Trophoblast cell (in vitro differentiated cells and primary cell): ENCODE data around the gene ARHGEF10L.
"Not testable (repeated sequence)": the region's sequence is repeated elsewhere in the genome, so short reads cannot be mapped to it uniquely, and the experiment has no call there.

Experiments
- DNase-seq, 2 donors: peaks; one replicate each; pipeline ENCODE4 v3.0.0-alpha.2; 2016
- H2AFZ ChIP-seq: 2 replicates; pipeline ENCODE4 v1.6.1; 2013; ENCODE audit warnings: low read length, moderate library complexity, mild to moderate bottlenecking; ENCODE audit not compliant: insufficient read depth, poor library complexity
- H2AK5ac ChIP-seq: 2 replicates; pipeline ENCODE4 v1.6.1; 2013; ENCODE audit warnings: mild to moderate bottlenecking, low read length
- H2BK120ac ChIP-seq: 2 replicates; pipeline ENCODE4 v1.6.1; 2013; ENCODE audit warnings: low read length, mild to moderate bottlenecking, moderate library complexity; ENCODE audit not compliant: insufficient read depth, poor library complexity
- H2BK12ac ChIP-seq: 2 replicates; pipeline ENCODE4 v1.6.1; 2013; ENCODE audit warnings: mild to moderate bottlenecking, low read length, moderate library complexity
- H2BK5ac ChIP-seq: 2 replicates; pipeline ENCODE4 v1.6.1; 2013; ENCODE audit warnings: low read length, low read depth, moderate library complexity, mild to moderate bottlenecking; ENCODE audit not compliant: poor library complexity
- H3K14ac ChIP-seq: 2 replicates; pipeline ENCODE4 v1.6.1; 2013; ENCODE audit warnings: mild to moderate bottlenecking, low read length
- H3K18ac ChIP-seq: 2 replicates; pipeline ENCODE4 v1.6.1; 2013; ENCODE audit warnings: mild to moderate bottlenecking, low read length
- H3K23ac ChIP-seq: 2 replicates; pipeline ENCODE4 v1.6.1; 2013; ENCODE audit warnings: low read length
- H3K27ac ChIP-seq: 2 replicates; pipeline ENCODE4 v1.5.1; 2013; ENCODE audit warnings: low read depth, mild to moderate bottlenecking, inconsistent platforms, low read length, moderate library complexity
- H3K27me3 ChIP-seq: 2 replicates; pipeline ENCODE4 v1.6.1; 2013; ENCODE audit warnings: inconsistent platforms, mild to moderate bottlenecking, low read length, moderate library complexity; ENCODE audit not compliant: insufficient read depth
- H3K36me3 ChIP-seq, 2 experiments: 1 replicate in 1 of 2; 2 replicates in 1 of 2; pipeline ENCODE4 v1.6.1; 2013; ENCODE audit warnings: low read length in 2 of 2, mild to moderate bottlenecking in 2 of 2, moderate library complexity in 1 of 2; ENCODE audit not compliant: insufficient read depth in 2 of 2, control insufficient read depth in 1 of 2
- H3K4ac ChIP-seq: 2 replicates; pipeline ENCODE4 v1.6.1; 2013; ENCODE audit warnings: low read depth, mild to moderate bottlenecking, low read length, moderate library complexity
- H3K4me1 ChIP-seq, 2 experiments: 1 replicate in 1 of 2; 2 replicates in 1 of 2; pipeline ENCODE4 v1.6.1; 2013; ENCODE audit warnings: low read length in 2 of 2, mild to moderate bottlenecking in 2 of 2, moderate library complexity in 1 of 2; ENCODE audit not compliant: insufficient read depth in 2 of 2, control insufficient read depth in 1 of 2
- H3K4me2 ChIP-seq: 2 replicates; pipeline ENCODE4 v1.6.1; 2013; ENCODE audit warnings: inconsistent platforms, mild to moderate bottlenecking, low read length, moderate library complexity
- H3K4me3 ChIP-seq: 2 replicates; pipeline ENCODE4 v1.5.1; 2013; ENCODE audit warnings: mild to moderate bottlenecking, low read depth, low read length, inconsistent platforms
- H3K79me1 ChIP-seq: one replicate; pipeline ENCODE4 v1.6.1; 2013; ENCODE audit warnings: low read length
- H3K79me2 ChIP-seq: 2 replicates; pipeline ENCODE4 v1.6.1; 2013; ENCODE audit warnings: low read length, mild to moderate bottlenecking; ENCODE audit not compliant: control insufficient read depth, insufficient read depth, poor library complexity
- H3K9ac ChIP-seq: 2 replicates; pipeline ENCODE4 v1.6.1; 2013; ENCODE audit warnings: mild to moderate bottlenecking, low read length
- H3K9me3 ChIP-seq: 2 replicates; pipeline ENCODE4 v1.6.1; 2013; ENCODE audit warnings: low read depth, mild to moderate bottlenecking, control low read depth, inconsistent platforms, low read length; ENCODE audit not compliant: insufficient read depth
- H4K12ac ChIP-seq: 2 replicates; pipeline ENCODE4 v1.6.1; 2013; ENCODE audit warnings: low read depth, mild to moderate bottlenecking, low read length, moderate library complexity
- H4K8ac ChIP-seq: 2 replicates; pipeline ENCODE4 v1.6.1; 2013; ENCODE audit warnings: low read depth, mild to moderate bottlenecking, low read length, moderate library complexity
- H4K91ac ChIP-seq: one replicate; pipeline ENCODE4 v1.6.1; 2013; ENCODE audit warnings: low read depth, mild to moderate bottlenecking, low read length, moderate library complexity
- WGBS: extraction: QIAGEN DNeasy Blood & Tissue Kit; methylation state at CpG from one replicate; pipeline ENCODE4 v1.1.7; 2013; ENCODE audit warnings: missing lambda C conversion rate; ENCODE audit not compliant: insufficient read length, insufficient coverage; ENCODE audit errors: extremely low coverage; 5-methylcytosine and 5-hydroxymethylcytosine counted together

The ARHGEF10L gene

DNA sequence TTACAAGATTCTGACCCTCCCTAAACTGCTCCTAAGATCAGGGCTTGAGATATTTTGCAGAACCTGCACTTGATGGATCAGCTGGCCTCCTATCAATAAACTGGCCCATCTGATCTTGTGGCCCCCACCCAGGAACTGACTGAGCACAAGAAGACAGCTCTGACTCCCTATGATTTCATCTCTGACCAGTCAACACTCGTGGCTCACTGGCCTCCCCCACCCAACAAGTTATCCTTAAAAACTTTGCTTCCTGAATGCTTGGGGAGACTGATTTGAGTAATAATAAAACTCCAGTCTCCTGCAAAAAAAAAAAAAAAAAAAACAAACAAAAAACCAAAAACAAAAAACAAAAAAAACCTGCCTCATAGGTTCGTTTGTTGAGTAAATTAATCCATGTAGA is 206.8 kb downstream of the ARHGEF10L start:
- H2AK5ac ChIP-seq, H3K4ac ChIP-seq, H2BK120ac ChIP-seq, H4K8ac ChIP-seq, H3K27ac ChIP-seq, H2BK12ac ChIP-seq, H3K79me1 ChIP-seq, H3K79me2 ChIP-seq, H3K4me3 ChIP-seq, H3K27me3 ChIP-seq, H4K12ac ChIP-seq, H3K14ac ChIP-seq, H3K9ac ChIP-seq, H3K4me2 ChIP-seq, H3K36me3 ChIP-seq, DNase-seq, H3K23ac ChIP-seq, H2AFZ ChIP-seq, H2BK5ac ChIP-seq, H3K18ac ChIP-seq, H3K4me1 ChIP-seq, H3K9me3 ChIP-seq, H4K91ac ChIP-seq: not testable (repeated sequence)
- no CpG with 5 or more reads among the region's 2 CpGs for WGBS

DNA sequence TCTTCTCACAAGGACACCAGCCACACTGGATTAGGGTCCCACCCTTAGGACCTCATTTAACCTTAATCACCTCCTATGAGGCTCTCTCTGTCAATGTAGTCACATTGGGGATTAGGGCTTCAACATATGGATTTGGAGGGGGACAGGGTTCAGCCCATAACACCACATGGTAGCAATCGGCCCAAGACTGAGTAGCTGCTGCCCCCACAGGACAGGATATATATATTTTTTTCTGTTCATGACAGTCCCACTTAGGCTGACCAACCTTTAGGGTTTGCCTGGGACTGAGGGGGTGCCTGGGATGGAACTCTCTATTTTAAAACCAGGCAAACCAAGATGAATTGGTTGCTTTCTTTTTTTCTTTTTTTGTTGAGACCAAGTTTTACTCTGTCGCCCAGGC is 207.4 kb downstream of the ARHGEF10L start:
- no peak overlapping the region for H3K4me2 ChIP-seq
- no peak overlapping the region for H3K4ac ChIP-seq
- no peak overlapping the region for H2BK12ac ChIP-seq
- H3K9me3 ChIP-seq = no peaks in the 10 kb centered on the region
- H4K12ac ChIP-seq = no peak overlapping the region
- no peak overlapping the region for H3K23ac ChIP-seq
- H3K9ac ChIP-seq = no peak overlapping the region
- H3K14ac ChIP-seq = no peak overlapping the region
- no CpG with 5 or more reads among the region's 2 CpGs for WGBS
- H3K36me3 ChIP-seq = no peaks in the 10 kb centered on the region
- H2BK120ac ChIP-seq = no peak overlapping the region
- no peaks in the 10 kb centered on the region for H3K79me1 ChIP-seq
- no peak overlapping the region for H2BK5ac ChIP-seq
- H3K4me1 ChIP-seq = no peaks in the 10 kb centered on the region
- H3K79me2 ChIP-seq = no peaks in the 10 kb centered on the region
- no peak overlapping the region for H2AFZ ChIP-seq
- H3K4me3 ChIP-seq = no peak overlapping the region
- H3K27me3 ChIP-seq = no peaks in the 10 kb centered on the region
- no peak overlapping the region for H3K27ac ChIP-seq
- H4K8ac ChIP-seq = no peak overlapping the region
- no peak overlapping the region for H2AK5ac ChIP-seq
- H4K91ac ChIP-seq = no peak overlapping the region
- DNase-seq = no peak
- no peak overlapping the region for H3K18ac ChIP-seq
